Astrocyte of the spinal cord (primary cell): ENCODE measurements around the gene TMEM187.

Experiments
- DNase-seq: peaks from one replicate; pipeline ENCODE4 v3.0.0; 2011; ENCODE audit warnings: low read depth, low spot score
- H3K4me3 ChIP-seq: 2 replicates; pipeline ENCODE4 v1.5.1; 2011; ENCODE audit warnings: low read depth, mild to moderate bottlenecking, low read length, moderate library complexity
- in situ Hi-C: cut with HindIII; loops from 2 replicates; pipeline ENCODE4 v1.10.0; 2017; ENCODE audit warnings: low sequenced_read_pairs
- TF ChIP-seq, protein P1 (sequence below): IDR thresholded peaks from 2 replicates; pipeline ENCODE4 v1.5.1; 2012; ENCODE audit warnings: low read depth, mild to moderate bottlenecking, low read length, inconsistent platforms

TMEM187 gene

DNA sequence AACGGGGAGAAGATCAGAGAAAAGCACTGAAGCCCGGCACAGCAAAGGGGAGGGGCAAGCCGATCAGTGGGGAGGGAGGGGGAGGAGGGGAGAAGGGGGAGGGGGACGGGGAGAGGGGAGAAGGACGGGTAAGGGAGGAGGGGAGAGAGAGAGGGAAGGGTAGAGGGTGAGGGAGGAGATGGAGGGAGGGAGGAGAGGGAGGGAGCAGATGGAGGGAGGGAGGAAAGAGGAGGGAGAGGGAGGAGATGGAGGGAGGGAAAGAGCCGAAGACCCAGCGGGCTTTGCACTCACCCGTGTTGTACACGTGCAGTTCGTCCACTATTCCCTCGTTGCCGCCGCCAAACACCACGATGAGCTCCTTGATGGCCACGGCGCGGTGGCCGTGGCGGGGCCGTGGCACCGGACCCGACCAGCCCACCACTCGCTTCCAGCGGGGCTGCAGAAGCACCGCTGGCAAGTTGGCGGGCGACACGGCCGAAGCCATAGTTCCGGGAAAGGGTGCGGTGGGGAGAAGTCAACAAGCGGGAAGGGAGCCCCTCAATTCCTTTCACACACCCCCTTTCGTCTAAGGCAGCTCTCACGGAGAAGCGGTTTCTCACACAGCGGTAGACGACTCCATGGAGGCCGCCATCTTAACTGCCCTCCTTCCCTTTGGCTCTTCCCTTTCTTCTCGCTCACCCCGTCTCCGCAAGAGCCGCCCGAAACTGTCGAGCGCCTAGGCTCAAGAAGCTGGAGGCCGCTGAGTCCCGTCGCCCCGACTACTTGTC, 2.0 kb upstream of the TMEM187 start:
- in situ Hi-C loops: no loop called here
- peak overlapping the region; percentile 97 for H3K4me3 ChIP-seq
- peak; percentile 72 for DNase-seq
- TF ChIP-seq, protein P1, sequence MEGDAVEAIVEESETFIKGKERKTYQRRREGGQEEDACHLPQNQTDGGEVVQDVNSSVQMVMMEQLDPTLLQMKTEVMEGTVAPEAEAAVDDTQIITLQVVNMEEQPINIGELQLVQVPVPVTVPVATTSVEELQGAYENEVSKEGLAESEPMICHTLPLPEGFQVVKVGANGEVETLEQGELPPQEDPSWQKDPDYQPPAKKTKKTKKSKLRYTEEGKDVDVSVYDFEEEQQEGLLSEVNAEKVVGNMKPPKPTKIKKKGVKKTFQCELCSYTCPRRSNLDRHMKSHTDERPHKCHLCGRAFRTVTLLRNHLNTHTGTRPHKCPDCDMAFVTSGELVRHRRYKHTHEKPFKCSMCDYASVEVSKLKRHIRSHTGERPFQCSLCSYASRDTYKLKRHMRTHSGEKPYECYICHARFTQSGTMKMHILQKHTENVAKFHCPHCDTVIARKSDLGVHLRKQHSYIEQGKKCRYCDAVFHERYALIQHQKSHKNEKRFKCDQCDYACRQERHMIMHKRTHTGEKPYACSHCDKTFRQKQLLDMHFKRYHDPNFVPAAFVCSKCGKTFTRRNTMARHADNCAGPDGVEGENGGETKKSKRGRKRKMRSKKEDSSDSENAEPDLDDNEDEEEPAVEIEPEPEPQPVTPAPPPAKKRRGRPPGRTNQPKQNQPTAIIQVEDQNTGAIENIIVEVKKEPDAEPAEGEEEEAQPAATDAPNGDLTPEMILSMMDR: no peak

DNA sequence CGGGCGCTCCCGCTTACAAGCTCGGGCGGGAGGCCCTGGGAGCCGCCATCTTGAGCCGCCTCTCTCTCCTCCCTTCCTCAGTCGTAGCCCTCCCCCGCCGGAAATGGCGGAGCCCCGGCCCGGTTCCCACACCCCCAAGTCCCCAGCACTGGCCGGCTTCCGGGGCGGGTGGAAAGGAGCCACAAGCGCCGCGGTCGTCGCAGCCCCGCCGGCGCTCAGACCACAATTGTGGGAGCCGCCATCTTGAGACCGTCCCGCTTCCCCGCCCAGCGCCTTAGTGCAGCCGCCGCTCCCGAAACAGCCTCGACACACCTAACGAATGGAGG, 1.5 kb upstream of the TMEM187 start:
- DNase-seq: peak; percentile 95
- peak overlapping the region; percentile 97 for H3K4me3 ChIP-seq
- in situ Hi-C loops: no loop called here
- TF ChIP-seq, protein P1: no peak

DNA sequence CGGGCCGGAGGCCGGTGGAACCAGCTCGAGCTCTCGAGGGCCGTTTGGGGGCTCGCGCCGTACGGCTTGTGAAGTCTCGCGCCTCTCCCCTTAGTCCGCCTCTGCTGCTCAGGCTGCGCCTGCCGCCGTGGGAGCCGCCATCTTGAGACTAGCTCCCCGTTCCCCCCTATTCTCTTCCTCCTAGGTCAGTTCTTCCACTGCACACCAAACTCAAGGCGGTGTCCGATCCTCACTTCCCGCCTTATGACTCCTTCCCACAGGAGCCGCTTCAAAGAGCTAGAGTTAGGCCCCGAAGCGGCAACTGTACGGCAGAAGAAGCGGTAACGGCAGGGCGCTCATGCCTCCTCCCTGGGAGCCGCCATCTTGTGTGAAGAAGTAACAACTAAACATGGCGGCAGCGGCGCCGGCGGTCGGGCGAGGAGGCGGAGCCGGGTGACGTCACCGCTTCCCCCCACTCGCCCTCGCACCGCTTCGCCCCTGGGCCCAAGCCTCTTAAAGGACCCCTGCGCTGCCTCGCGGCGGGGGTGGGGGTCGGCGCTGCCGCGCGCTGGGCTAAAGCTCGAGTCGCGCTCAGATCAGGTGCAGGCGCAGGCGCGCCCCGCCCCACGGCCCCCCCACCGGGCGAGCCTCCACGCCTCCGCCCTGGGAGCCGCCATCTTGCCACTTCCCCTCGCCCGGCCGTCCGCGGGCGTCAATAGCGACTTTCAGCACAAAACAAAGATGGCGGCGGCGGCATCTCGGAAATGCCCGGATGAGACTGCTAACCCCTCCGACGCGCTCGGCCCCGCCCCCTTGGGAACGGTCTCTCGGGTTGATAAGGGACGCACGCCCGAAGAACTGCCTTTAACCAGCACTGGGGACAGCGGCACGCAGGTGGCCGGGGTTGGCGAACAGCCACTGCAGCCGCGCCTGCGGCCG, 845 bp upstream of the TMEM187 start, which contains the start of gene HCFC1:
Gene HCFC1 (minus strand): TSS at position 369 of the 918 bp plus-strand sequence. CDS start 978 bp downstream, outside the sequence.
- H3K4me3 ChIP-seq: peak within 1 kb of the TSS; percentile 97
- TF ChIP-seq, protein P1: no peak
- peak; percentile 93 for DNase-seq
- in situ Hi-C loops: no loop called here

DNA sequence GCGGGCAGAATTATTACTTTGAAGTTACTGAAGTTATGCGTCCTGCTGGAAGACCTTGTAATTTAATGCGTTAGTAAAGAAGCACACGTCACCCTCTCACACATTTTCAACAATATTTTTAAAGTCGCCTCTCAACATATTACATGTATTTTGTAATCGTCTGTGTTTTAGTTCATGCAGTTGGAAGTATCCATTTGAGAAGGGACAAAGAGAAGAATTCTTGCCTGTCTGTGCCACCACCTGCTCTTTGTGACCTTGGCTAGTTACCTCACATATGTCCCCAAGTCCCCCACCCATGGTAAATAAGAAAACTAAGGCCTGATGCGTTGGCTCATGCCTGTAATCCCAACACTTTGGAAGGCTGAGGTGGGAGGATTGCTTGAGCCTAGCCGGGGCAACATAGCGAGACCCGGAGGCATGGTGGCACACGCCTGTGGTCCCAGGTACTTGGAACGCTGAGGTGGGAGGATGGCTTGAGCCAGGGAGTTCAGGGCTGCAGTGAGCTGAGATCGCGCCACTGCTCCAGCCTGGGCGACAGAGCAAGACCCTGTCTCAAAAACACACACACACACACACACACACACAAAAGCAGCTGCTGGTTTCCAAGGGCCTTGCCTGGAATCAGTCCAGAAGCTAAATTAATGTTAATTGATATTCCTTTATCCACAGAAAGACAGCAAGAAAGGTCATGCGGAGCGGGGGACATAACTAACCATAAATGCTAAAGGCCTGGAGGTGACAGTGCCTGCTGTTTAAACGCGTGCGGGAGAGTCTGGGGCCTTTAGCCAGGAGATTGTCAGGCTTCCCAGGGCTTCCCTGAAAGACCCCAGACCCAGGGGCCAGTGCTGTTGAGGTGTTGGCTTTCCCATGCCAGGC, 811 bp downstream of the TMEM187 start:
- in situ Hi-C loops: no loop called here
- TF ChIP-seq, protein P1: no peak
- DNase-seq: no peak
- peak overlapping the region; percentile 54 for H3K4me3 ChIP-seq

DNA sequence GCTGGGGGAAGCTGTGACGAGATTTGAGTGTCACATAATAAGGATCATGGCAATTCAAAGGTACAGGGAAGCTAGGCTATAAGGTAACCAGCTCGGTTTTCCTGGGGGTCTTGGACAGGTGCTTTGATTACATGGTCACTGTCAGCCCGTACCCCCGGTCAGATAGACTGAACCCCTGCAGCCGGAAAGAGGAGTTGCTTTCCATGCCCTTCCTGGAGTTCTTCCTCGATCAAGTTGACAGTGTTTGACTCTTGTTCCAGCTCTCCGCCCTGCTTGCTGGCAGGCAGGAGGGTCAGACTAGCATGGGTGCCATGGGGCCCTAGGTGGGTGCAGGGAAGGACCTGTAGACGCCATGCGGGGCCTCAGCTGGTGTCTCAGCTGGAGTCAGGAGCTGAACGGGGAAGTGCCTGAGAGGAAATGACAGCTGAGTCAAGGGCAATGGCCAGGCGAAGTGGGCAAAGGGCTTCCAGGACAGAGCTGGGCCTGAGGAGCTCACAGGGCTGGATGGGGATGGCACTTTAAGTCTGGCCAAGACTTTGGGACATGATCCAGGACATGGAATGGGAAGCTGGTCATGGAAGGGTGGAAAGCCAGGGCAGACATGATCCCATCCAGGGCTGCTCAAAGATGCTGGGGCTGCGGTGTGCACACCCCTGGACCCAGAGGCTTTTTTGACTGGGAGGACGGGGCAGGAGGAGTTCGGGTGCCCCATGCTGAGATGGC, 1.6 kb downstream of the TMEM187 start:
- TF ChIP-seq, protein P1: no peak
- in situ Hi-C loops: no loop called here
- DNase-seq: no peak
- H3K4me3 ChIP-seq: no peak overlapping the region
